WTC11 (cell line): ENCODE results near the gene ADCY2.

Experiments used
- ATF2 ChIP-seq: sonication (generic); formaldehyde crosslinking; IDR thresholded peaks from 2 replicates; pipeline ENCODE4 v1.8.1; 2022; ENCODE audit warnings: low read depth, missing genetic modification reagents, borderline replicate concordance
- CREB1 ChIP-seq: sonication (generic); formaldehyde crosslinking; IDR thresholded peaks from 2 replicates; pipeline ENCODE4 v1.8.0; 2023; ENCODE audit warnings: mild to moderate bottlenecking, missing genetic modification reagents
- CTCF ChIP-seq: fragments of 200-600 bp; IDR thresholded peaks from 2 replicates; pipeline ENCODE4 v1.8.0; 2022; ENCODE audit warnings: antibody characterized with exemption
- GTF2I ChIP-seq: fragments of 250-450 bp; sonication (Bioruptor Pico); conservative IDR thresholded peaks from 2 replicates; pipeline ENCODE4 v1.4.0; 2021; ENCODE audit warnings: mild to moderate bottlenecking
- MAX ChIP-seq: sonication (generic); formaldehyde crosslinking; IDR thresholded peaks from 2 replicates; pipeline ENCODE4 v1.8.0; 2022; ENCODE audit warnings: mild to moderate bottlenecking, missing genetic modification reagents
- MYBL2 ChIP-seq: sonication (generic); formaldehyde crosslinking; IDR thresholded peaks from 2 replicates; pipeline ENCODE4 v1.8.1; 2023; ENCODE audit warnings: mild to moderate bottlenecking, moderate library complexity, missing genetic modification reagents
- NFE2L1 ChIP-seq: sonication (generic); formaldehyde crosslinking; IDR thresholded peaks from 2 replicates; pipeline ENCODE4 v1.8.1; 2023; ENCODE audit warnings: missing genetic modification reagents
- NFYB ChIP-seq: sonication (generic); formaldehyde crosslinking; conservative IDR thresholded peaks from 2 replicates; pipeline ENCODE4 v1.8.0; 2022; ENCODE audit warnings: low read depth, missing genetic modification reagents
- NR2C2 ChIP-seq: sonication (generic); formaldehyde crosslinking; IDR thresholded peaks from 2 replicates; pipeline ENCODE4 v1.8.0; 2022; ENCODE audit warnings: mild to moderate bottlenecking, missing genetic modification reagents
- SP1 ChIP-seq: sonication (generic); formaldehyde crosslinking; conservative IDR thresholded peaks from 2 replicates; pipeline ENCODE4 v1.8.1; 2022; ENCODE audit warnings: missing genetic modification reagents
- TF ChIP-seq, protein P1 (sequence below): sonication (generic); formaldehyde crosslinking; IDR thresholded peaks from 2 replicates; pipeline ENCODE4 v1.8.1; 2022; ENCODE audit warnings: low read depth, mild to moderate bottlenecking, moderate library complexity, missing genetic modification reagents, borderline replicate concordance
- TF ChIP-seq, protein P2 (sequence below): sonication (generic); formaldehyde crosslinking; IDR thresholded peaks from 2 replicates; pipeline ENCODE4 v1.8.1; 2023; ENCODE audit warnings: mild to moderate bottlenecking, missing genetic modification reagents, moderate library complexity
- TF ChIP-seq, protein P3 (sequence below): sonication (generic); formaldehyde crosslinking; IDR thresholded peaks from 2 replicates; pipeline ENCODE4 v1.8.1; 2023; ENCODE audit warnings: mild to moderate bottlenecking, missing genetic modification reagents
- TF ChIP-seq, protein P4 (sequence below): fragments of 250-450 bp; sonication (Bioruptor Pico); IDR thresholded peaks from 2 replicates; pipeline ENCODE4 v1.9.0; 2021; ENCODE audit warnings: mild to moderate bottlenecking

- no peak for TF ChIP-seq CTCF
- no peak for TF ChIP-seq GTF2I (CRISPR knock-in tag)
- no peak for TF ChIP-seq CREB1 (CRISPR knock-in tag)
- TF ChIP-seq, protein P1, sequence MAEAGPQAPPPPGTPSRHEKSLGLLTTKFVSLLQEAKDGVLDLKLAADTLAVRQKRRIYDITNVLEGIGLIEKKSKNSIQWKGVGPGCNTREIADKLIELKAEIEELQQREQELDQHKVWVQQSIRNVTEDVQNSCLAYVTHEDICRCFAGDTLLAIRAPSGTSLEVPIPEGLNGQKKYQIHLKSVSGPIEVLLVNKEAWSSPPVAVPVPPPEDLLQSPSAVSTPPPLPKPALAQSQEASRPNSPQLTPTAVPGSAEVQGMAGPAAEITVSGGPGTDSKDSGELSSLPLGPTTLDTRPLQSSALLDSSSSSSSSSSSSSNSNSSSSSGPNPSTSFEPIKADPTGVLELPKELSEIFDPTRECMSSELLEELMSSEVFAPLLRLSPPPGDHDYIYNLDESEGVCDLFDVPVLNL (CRISPR knock-in tag): no peak
- TF ChIP-seq NFE2L1: no peak
- TF ChIP-seq NR2C2 (CRISPR knock-in tag): no peak
- TF ChIP-seq, protein P2, sequence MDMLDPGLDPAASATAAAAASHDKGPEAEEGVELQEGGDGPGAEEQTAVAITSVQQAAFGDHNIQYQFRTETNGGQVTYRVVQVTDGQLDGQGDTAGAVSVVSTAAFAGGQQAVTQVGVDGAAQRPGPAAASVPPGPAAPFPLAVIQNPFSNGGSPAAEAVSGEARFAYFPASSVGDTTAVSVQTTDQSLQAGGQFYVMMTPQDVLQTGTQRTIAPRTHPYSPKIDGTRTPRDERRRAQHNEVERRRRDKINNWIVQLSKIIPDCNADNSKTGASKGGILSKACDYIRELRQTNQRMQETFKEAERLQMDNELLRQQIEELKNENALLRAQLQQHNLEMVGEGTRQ (CRISPR knock-in tag): no peak
- no peak for TF ChIP-seq NFYB (CRISPR knock-in tag)
- no peak for TF ChIP-seq MAX
- TF ChIP-seq, protein P3, sequence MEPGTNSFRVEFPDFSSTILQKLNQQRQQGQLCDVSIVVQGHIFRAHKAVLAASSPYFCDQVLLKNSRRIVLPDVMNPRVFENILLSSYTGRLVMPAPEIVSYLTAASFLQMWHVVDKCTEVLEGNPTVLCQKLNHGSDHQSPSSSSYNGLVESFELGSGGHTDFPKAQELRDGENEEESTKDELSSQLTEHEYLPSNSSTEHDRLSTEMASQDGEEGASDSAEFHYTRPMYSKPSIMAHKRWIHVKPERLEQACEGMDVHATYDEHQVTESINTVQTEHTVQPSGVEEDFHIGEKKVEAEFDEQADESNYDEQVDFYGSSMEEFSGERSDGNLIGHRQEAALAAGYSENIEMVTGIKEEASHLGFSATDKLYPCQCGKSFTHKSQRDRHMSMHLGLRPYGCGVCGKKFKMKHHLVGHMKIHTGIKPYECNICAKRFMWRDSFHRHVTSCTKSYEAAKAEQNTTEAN (CRISPR knock-in tag): no peak
- TF ChIP-seq SP1: no peak
- TF ChIP-seq ATF2: no peak
- TF ChIP-seq, protein P4, sequence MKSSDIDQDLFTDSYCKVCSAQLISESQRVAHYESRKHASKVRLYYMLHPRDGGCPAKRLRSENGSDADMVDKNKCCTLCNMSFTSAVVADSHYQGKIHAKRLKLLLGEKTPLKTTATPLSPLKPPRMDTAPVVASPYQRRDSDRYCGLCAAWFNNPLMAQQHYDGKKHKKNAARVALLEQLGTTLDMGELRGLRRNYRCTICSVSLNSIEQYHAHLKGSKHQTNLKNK: no peak
- TF ChIP-seq MYBL2 (CRISPR knock-in tag): no peak
Measured at GRCh38 chr5:7751874-7752273, 355.9 kb downstream of the ADCY2 start.
